A549 (cell line): ENCODE measurements around the gene NYAP2.

Experiments
- CBX2 ChIP-seq: fragments of 200-600 bp; sonication (generic); IDR thresholded peaks from 2 replicates; pipeline ENCODE4 v1.6.1; 2016; ENCODE audit warnings: low read depth, mild to moderate bottlenecking, borderline replicate concordance
- FOSL2 ChIP-seq, 2 experiments: fragments of 450-650 bp in 1 of 2; fragments of >200 bp in 1 of 2; sonication (Bioruptor Twin) in 1 of 2; formaldehyde crosslinking; IDR thresholded peaks; 2 replicates each; pipeline versions ENCODE4 v1.5.0 to v1.6.1; 2016 to 2020; ENCODE audit warnings: mild to moderate bottlenecking in 1 of 2, moderate library complexity in 1 of 2
- HDAC2 ChIP-seq: fragments of 200-600 bp; sonication (generic); IDR thresholded peaks from 2 replicates; pipeline ENCODE4 v1.6.1; 2016
- HOXA7 ChIP-seq: fragments of 250-450 bp; sonication (Bioruptor Pico); IDR thresholded peaks from 2 replicates; pipeline ENCODE4 v1.5.0; 2020; ENCODE audit warnings: mild to moderate bottlenecking, moderate library complexity
- JUN ChIP-seq, 2 experiments: fragments of >200 bp; sonication (Bioruptor Twin); formaldehyde crosslinking; IDR thresholded peaks; 2 replicates in 1 of 2; 3 replicates in 1 of 2; pipeline ENCODE4 v1.6.1; 2016 to 2017
- POLR2A ChIP-seq: IDR thresholded peaks from 2 replicates; pipeline ENCODE4 v1.6.1; 2012; ENCODE audit warnings: mild to moderate bottlenecking, low read length
- POLR2AphosphoS2 ChIP-seq: conservative IDR thresholded peaks from 2 replicates; pipeline ENCODE4 v1.6.1; 2012; ENCODE audit warnings: low read length, improper control_type of control experiment, inconsistent platforms
- RAD21 ChIP-seq, 2 experiments: fragments of >200 bp in 1 of 2; sonication (Bioruptor Twin) in 1 of 2; formaldehyde crosslinking in 1 of 2; IDR thresholded peaks in 1 of 2; conservative IDR thresholded peaks in 1 of 2; 2 replicates in 1 of 2; 3 replicates in 1 of 2; pipeline ENCODE4 v1.6.1; 2012 to 2018; ENCODE audit warnings: inconsistent platforms in 1 of 2
- RFX5 ChIP-seq: fragments of 450-650 bp; IDR thresholded peaks from 2 replicates; pipeline ENCODE4 v1.7.1; 2014; ENCODE audit warnings: antibody characterized with exemption, mild to moderate bottlenecking, moderate library complexity
- RNF2 ChIP-seq: fragments of 200-600 bp; sonication (generic); IDR thresholded peaks from 2 replicates; pipeline ENCODE4 v1.6.1; 2016; ENCODE audit warnings: low read depth, mild to moderate bottlenecking, antibody characterized with exemption, moderate library complexity, borderline replicate concordance
- SMC3 ChIP-seq: fragments of >200 bp; sonication (Bioruptor Twin); formaldehyde crosslinking; IDR thresholded peaks from 3 replicates; pipeline ENCODE4 v1.6.1; 2018; ENCODE audit warnings: inconsistent platforms
- TF ChIP-seq, protein P1 (sequence below): fragments of >200 bp; sonication (Bioruptor Twin); formaldehyde crosslinking; IDR thresholded peaks from 3 replicates; pipeline ENCODE4 v1.5.1; 2016
- TF ChIP-seq, protein P2 (sequence below): fragments of 250-450 bp; sonication (Bioruptor Pico); IDR thresholded peaks from 2 replicates; pipeline ENCODE4 v1.5.0; 2021; ENCODE audit warnings: mild to moderate bottlenecking, moderate library complexity, borderline replicate concordance
- TF ChIP-seq, protein P3 (sequence below): fragments of 200-600 bp; sonication (generic); IDR thresholded peaks from 2 replicates; pipeline ENCODE4 v1.6.1; 2016; ENCODE audit warnings: antibody characterized with exemption, mild to moderate bottlenecking, moderate library complexity

DNA sequence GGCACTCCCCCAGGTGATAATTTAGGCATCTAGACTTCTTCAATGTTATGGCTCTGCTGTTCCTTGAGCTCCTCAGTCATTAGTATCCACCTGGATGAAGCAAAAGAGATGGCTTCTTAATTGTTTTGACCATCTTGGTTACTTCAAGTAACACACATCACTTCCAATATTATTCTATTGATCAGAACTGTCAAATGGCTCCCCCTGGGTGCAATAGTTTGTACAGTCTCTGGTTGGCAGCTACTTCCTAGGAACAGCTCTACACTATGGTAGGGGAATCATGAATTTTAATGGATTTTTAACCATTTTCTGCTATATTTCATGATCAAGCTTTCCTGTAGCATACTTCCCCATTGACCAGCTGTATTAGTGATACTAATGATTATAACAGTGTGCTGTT is 157.0 kb downstream of the NYAP2 start:
- TF ChIP-seq RNF2 (no peak), POLR2A (no peak), RFX5 (no peak), JUN (IDR thresholded peaks at IDR 0.05) (no peak), SMC3 (no peak), HDAC2 (no peak), CBX2 (no peak), POLR2AphosphoS2 (no peak), HOXA7 (CRISPR knock-in tag) (no peak), RAD21 (conservative IDR thresholded peaks at IDR 0.05 in 1 of 2, IDR thresholded peaks at IDR 0.05 in 1 of 2) (no peak; a peak in 1 of 5 replicates), FOSL2 (IDR thresholded peaks at IDR 0.05) (no peak), FOSL2 (CRISPR knock-in tag; IDR thresholded peaks at IDR 0.05) (no peak)
- TF ChIP-seq, protein P1, sequence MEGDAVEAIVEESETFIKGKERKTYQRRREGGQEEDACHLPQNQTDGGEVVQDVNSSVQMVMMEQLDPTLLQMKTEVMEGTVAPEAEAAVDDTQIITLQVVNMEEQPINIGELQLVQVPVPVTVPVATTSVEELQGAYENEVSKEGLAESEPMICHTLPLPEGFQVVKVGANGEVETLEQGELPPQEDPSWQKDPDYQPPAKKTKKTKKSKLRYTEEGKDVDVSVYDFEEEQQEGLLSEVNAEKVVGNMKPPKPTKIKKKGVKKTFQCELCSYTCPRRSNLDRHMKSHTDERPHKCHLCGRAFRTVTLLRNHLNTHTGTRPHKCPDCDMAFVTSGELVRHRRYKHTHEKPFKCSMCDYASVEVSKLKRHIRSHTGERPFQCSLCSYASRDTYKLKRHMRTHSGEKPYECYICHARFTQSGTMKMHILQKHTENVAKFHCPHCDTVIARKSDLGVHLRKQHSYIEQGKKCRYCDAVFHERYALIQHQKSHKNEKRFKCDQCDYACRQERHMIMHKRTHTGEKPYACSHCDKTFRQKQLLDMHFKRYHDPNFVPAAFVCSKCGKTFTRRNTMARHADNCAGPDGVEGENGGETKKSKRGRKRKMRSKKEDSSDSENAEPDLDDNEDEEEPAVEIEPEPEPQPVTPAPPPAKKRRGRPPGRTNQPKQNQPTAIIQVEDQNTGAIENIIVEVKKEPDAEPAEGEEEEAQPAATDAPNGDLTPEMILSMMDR = no peak
- TF ChIP-seq, protein P2, sequence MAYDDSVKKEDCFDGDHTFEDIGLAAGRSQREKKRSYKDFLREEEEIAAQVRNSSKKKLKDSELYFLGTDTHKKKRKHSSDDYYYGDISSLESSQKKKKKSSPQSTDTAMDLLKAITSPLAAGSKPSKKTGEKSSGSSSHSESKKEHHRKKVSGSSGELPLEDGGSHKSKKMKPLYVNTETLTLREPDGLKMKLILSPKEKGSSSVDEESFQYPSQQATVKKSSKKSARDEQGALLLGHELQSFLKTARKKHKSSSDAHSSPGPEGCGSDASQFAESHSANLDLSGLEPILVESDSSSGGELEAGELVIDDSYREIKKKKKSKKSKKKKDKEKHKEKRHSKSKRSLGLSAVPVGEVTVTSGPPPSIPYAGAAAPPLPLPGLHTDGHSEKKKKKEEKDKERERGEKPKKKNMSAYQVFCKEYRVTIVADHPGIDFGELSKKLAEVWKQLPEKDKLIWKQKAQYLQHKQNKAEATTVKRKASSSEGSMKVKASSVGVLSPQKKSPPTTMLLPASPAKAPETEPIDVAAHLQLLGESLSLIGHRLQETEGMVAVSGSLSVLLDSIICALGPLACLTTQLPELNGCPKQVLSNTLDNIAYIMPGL = no peak
- TF ChIP-seq, protein P3, sequence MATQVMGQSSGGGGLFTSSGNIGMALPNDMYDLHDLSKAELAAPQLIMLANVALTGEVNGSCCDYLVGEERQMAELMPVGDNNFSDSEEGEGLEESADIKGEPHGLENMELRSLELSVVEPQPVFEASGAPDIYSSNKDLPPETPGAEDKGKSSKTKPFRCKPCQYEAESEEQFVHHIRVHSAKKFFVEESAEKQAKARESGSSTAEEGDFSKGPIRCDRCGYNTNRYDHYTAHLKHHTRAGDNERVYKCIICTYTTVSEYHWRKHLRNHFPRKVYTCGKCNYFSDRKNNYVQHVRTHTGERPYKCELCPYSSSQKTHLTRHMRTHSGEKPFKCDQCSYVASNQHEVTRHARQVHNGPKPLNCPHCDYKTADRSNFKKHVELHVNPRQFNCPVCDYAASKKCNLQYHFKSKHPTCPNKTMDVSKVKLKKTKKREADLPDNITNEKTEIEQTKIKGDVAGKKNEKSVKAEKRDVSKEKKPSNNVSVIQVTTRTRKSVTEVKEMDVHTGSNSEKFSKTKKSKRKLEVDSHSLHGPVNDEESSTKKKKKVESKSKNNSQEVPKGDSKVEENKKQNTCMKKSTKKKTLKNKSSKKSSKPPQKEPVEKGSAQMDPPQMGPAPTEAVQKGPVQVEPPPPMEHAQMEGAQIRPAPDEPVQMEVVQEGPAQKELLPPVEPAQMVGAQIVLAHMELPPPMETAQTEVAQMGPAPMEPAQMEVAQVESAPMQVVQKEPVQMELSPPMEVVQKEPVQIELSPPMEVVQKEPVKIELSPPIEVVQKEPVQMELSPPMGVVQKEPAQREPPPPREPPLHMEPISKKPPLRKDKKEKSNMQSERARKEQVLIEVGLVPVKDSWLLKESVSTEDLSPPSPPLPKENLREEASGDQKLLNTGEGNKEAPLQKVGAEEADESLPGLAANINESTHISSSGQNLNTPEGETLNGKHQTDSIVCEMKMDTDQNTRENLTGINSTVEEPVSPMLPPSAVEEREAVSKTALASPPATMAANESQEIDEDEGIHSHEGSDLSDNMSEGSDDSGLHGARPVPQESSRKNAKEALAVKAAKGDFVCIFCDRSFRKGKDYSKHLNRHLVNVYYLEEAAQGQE = no peak
